NOMO-1 (cell line): Measurements from ENCODE around the gene C1orf94.
"Not testable (repeated sequence)": the region's sequence is repeated elsewhere in the genome, so short reads cannot be mapped to it uniquely, and the experiment has no call there.

Experiments
- DNase-seq, 2 experiments: peaks; one replicate each; lab custom pipeline; 2025; ENCODE audit not compliant: unreplicated experiment in 2 of 2; lab: John Stamatoyannopoulos, UW

The C1orf94 gene

GRCh38 chr1:34164771-34165391 lies 11.8 kb upstream of the C1orf94 start, which contains the start of gene CSMD2:
Gene CSMD2, minus strand, starts transcription at chr1:34165230. Its CDS starts 133 bp downstream, at chr1:34165097.
- DNase-seq = no peak

GRCh38 chr1:34165422-34165921 lies 11.2 kb upstream of the C1orf94 start:
- DNase-seq = no peak

- no peak for DNase-seq
Measured at GRCh38 chr1:34166191-34166624, 10.5 kb upstream of the C1orf94 start.

GRCh38 chr1:34166625-34167361 lies 9.9 kb upstream of the C1orf94 start:
- DNase-seq = no peak

DNA sequence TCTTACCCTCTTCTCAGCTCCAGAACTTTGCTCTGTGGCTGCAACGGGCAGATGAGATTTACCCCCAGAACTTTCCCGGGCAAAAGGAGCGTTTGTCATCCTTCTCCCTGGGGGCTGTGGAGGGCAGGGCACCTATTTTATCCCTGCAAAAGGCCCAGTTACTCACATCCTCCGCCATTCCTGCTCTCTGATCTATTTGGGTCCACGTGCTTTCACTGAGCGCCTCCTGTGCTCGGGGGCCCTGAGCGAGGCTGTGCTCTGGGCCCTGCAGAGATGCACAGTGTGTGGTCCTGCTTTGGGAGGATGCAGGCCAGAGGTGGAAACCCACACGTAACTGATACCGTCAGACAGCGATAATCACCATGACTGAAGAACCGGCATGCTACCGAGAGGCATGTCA lies 9.3 kb upstream of the C1orf94 start:
- no peak for DNase-seq

- no peak for DNase-seq
Measured at GRCh38 chr1:34175744-34176143, 963 bp upstream of the C1orf94 start.

DNA sequence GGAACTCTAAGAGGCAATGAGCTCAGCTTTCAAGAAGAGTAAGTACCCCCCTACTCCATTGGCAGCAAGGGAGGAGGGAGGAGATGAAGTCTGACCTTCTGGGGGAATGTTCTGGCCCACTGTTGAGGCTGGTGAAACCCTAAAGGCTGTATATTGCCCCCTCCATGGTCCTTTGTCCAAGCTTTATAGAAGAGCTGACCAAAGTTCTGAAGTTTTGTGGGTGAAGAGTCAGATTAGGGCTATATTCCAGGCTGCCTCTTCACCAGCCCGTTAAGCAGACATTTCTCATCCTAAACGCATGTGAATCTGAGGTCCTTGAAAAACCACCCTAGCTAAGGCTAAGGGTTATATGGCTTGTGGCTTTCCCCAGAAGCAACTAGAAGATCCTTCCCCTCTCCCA lies 1.4 kb downstream of the C1orf94 start:
- no peak for DNase-seq

GRCh38 chr1:34183381-34183780 lies 6.7 kb downstream of the C1orf94 start:
- DNase-seq = not testable (repeated sequence)

GRCh38 chr1:34186741-34187494 lies 10.2 kb downstream of the C1orf94 start:
- no peak for DNase-seq

DNA sequence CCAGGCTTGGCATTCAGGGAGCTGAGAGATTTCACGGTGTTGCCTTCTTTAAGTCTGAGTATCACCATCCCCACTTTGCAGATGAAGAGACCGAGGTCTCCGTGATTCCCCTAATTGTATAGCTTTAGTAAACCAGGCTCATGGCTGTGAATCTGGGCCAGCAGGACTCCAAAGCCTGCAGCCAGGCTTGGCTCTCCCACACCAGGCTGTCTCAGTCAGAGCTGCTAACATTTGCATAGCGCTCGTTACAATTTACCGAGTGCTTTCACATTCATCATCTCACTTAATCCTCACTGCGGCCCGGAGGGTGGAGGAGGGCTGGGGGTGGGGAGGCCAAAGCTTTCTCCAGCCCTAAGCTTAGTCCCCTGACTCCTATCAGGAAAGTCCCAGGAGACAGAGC lies 11.7 kb downstream of the C1orf94 start:
- DNase-seq = no peak

- no peak for DNase-seq
Measured at GRCh38 chr1:34188985-34189384, 12.3 kb downstream of the C1orf94 start.

GRCh38 chr1:34190692-34191091 lies 14.0 kb downstream of the C1orf94 start:
- peak; percentile 76 to 89 for DNase-seq

- no peak for DNase-seq
Measured at GRCh38 chr1:34192621-34193020, 15.9 kb downstream of the C1orf94 start.

DNA sequence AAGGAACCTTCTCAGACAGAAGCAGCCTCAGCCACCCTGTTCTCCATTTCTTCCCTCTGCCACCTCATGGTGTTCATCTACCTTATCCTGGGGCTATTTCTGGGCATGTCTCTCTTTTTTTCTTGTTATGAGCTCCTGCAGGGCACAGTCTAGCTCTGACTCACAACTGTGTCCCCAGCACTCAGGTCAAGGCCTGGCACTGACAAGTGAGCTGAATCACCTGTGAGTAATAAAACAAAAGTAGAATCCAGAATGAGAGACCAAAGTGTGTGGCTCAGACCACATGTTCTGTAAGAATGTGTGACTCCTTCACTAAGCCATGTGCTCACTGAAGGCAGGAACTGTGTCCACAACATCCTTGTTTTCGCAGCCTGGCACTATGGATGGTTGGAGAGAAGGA lies 23.2 kb downstream of the C1orf94 start:
- DNase-seq = no peak

DNA sequence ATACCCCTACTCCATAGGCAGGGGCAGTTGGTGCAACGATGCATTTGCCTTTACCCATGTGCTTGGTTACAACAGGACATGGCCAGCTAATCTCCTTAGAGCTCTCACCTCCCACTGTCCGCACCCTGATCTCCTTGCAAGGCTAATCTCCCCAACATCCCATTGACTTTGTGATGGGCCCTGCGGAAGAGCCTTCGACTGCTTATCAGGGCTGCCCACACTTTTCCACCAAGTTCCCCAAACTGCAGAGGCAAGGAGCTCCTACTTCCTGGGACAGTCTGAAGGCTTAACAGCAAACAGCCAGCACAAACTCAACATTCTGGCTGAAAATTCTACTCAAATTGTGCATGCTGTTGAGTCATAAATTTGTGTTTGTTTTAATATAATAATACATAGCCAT lies 36.0 kb downstream of the C1orf94 start:
- no peak for DNase-seq

- no peak for DNase-seq
Measured at GRCh38 chr1:34213956-34214355, 37.2 kb downstream of the C1orf94 start.

DNA sequence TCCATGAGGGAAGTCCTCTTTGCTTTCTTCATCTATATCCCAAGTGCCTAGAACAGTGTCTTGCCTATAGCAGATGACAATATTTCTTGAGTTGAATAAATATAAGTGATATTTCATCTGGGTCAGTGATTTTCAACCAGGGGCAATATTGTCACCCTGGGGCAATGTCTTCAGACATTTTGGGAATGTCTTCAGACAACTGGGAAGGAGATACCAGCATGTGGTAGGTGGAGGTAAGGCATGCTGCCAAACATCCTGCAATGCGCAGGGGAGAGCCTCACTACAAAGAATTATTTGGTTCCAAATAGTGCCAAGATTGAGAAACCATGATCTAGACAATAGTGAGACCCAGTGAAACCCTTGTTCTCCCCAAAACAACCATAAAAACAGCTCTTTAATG lies 54.7 kb downstream of the C1orf94 start:
- DNase-seq = no peak

DNA sequence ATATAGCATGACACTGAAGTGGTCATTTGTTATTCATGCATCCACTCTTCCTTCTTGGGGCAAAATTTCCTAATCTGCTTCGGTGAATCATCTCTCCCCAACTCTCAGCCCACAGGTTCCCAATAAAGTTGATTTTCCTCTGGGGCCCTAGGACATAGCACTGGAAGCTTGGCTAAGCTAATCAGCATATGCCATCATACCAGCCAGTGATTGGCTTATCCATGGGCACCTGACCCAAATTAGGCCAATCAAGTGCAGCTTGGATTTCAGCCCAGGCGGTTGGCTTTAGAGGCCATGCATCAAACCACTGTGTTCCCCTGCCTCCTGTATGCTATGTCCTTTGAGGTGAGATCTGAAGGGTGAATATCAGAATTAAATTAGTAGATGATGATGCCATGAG lies 58.9 kb downstream of the C1orf94 start:
- DNase-seq = no peak

DNA sequence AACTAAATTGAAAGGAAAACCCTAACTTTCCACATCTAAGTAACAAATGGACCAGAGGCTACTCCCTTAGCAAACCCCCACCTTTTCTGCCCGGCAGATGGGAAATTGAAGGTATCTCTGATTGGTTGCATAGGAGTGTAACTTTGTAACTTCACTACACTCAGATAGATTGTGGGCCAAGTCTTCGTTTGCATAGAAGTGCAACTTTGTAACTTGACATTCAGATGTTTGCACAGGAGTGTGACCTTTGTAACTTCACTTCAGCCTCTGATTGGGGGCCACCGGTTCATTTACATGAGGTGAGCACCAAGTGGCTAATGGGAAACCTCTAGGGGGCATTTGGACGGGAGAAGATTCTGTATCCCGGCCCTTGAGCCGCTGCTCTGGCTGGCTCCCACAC lies 59.4 kb downstream of the C1orf94 start:
- no peak for DNase-seq

GRCh38 chr1:34237151-34237815 lies 60.6 kb downstream of the C1orf94 start:
- no peak for DNase-seq

GRCh38 chr1:34245967-34246366 lies 69.3 kb downstream of the C1orf94 start:
- DNase-seq = no peak
